ENCODE data around the gene PRG3. TPM values are rescaled to one million over a fixed set of nuclear protein-coding genes. Genes with fewer than 3 reads are reported as not detected.
A peak's percentile ranks its signal among the peaks of the same experiment; 100 is the strongest.

Gene PRG3
- total and polyA plus RNA-seq, 9 of the 15 experiments (the other 6 are each of a cell fraction or from before 2014, with no cell fraction given) = 0.18 to 0.55 (median 0.38) TPM; not detected in 6

DNA sequence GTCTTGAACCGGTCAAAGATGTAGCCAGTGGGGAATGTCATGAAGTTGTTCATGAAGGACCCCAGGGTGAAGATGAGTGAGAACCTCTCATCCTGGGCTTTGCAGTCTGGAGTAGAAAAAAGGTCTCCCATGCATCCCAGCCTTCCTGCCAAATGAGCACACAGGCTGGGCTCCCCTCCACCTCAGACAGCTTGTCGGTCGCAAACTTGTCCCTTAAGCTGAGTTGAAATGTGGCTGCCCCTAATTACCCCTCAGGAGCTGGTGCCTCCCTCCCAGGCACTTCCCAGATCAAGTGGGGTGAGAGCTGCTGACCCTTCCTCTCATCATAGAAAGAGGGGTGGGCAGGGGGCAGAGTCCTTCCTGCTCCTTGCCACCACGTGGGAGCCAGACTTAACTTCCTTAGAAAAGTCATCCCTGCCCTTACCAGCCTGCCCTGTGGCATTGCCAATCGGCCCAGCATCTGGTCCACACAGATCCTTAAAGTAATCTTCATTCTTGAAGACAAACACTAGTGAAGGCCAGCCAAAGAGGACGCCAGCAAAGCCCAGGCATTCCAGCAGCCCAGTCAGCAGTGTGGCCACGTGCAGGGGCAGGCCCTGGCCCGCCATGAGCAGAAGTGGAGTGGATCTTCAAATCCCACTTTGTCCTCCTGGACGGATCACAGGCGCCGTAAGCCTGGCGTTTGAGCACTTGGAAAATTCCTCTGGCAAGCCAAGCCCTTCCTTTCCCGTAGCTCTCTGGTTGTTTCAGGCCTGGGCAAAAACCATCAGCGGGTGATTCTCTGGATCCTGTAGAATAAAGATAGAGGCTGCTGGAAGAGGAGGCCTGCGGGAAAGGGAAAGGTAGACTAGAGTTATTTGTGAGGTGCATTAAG is 44.9 kb upstream of the PRG3 start (continued):
- TF ChIP-seq NUFIP1 (IDR thresholded peaks at IDR 0.05; ENCODE audit: partially characterized antibody) = no peak
- TF ChIP-seq BRF1 (IDR thresholded peaks at IDR 0.05; ENCODE audit: borderline replicate concordance, extremely low read depth, insufficient read length) = no peak
- no peak for TF ChIP-seq NFE2 (IDR thresholded peaks at IDR 0.05; ENCODE audit: low read depth)
- no peak for TF ChIP-seq MYNN (IDR thresholded peaks at IDR 0.05)
- no peak for TF ChIP-seq MYNN (CRISPR knock-in tag; IDR thresholded peaks at IDR 0.05)
- no peak for TF ChIP-seq ZZZ3 (IDR thresholded peaks at IDR 0.05)
- 0 out of 2 replicates have a peak, but pooled peaks have one; percentile 21 for TF ChIP-seq ZNF707 (CRISPR knock-in tag; conservative IDR thresholded peaks at IDR 0.05)
- no peak for TF ChIP-seq FOXJ2 (tag; IDR thresholded peaks at IDR 0.05)
- TF ChIP-seq, protein P1, sequence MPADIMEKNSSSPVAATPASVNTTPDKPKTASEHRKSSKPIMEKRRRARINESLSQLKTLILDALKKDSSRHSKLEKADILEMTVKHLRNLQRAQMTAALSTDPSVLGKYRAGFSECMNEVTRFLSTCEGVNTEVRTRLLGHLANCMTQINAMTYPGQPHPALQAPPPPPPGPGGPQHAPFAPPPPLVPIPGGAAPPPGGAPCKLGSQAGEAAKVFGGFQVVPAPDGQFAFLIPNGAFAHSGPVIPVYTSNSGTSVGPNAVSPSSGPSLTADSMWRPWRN (IDR thresholded peaks at IDR 0.05; ENCODE audit: low read depth) = no peak
- TF ChIP-seq, protein P2, sequence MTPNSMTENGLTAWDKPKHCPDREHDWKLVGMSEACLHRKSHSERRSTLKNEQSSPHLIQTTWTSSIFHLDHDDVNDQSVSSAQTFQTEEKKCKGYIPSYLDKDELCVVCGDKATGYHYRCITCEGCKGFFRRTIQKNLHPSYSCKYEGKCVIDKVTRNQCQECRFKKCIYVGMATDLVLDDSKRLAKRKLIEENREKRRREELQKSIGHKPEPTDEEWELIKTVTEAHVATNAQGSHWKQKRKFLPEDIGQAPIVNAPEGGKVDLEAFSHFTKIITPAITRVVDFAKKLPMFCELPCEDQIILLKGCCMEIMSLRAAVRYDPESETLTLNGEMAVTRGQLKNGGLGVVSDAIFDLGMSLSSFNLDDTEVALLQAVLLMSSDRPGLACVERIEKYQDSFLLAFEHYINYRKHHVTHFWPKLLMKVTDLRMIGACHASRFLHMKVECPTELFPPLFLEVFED (CRISPR knock-in tag; conservative IDR thresholded peaks at IDR 0.05) = no peak
- no peak for TF ChIP-seq NFE2L1 (tag; IDR thresholded peaks at IDR 0.05; ENCODE audit: borderline replicate concordance, low read depth)
- TF ChIP-seq KDM5B (IDR thresholded peaks at IDR 0.05; ENCODE audit: insufficient replicate concordance, low read depth, low read length) = no peak
- TF ChIP-seq, protein P3, sequence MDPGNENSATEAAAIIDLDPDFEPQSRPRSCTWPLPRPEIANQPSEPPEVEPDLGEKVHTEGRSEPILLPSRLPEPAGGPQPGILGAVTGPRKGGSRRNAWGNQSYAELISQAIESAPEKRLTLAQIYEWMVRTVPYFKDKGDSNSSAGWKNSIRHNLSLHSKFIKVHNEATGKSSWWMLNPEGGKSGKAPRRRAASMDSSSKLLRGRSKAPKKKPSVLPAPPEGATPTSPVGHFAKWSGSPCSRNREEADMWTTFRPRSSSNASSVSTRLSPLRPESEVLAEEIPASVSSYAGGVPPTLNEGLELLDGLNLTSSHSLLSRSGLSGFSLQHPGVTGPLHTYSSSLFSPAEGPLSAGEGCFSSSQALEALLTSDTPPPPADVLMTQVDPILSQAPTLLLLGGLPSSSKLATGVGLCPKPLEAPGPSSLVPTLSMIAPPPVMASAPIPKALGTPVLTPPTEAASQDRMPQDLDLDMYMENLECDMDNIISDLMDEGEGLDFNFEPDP (CRISPR knock-in tag; IDR thresholded peaks at IDR 0.05) = no peak
- TF ChIP-seq, protein P4, sequence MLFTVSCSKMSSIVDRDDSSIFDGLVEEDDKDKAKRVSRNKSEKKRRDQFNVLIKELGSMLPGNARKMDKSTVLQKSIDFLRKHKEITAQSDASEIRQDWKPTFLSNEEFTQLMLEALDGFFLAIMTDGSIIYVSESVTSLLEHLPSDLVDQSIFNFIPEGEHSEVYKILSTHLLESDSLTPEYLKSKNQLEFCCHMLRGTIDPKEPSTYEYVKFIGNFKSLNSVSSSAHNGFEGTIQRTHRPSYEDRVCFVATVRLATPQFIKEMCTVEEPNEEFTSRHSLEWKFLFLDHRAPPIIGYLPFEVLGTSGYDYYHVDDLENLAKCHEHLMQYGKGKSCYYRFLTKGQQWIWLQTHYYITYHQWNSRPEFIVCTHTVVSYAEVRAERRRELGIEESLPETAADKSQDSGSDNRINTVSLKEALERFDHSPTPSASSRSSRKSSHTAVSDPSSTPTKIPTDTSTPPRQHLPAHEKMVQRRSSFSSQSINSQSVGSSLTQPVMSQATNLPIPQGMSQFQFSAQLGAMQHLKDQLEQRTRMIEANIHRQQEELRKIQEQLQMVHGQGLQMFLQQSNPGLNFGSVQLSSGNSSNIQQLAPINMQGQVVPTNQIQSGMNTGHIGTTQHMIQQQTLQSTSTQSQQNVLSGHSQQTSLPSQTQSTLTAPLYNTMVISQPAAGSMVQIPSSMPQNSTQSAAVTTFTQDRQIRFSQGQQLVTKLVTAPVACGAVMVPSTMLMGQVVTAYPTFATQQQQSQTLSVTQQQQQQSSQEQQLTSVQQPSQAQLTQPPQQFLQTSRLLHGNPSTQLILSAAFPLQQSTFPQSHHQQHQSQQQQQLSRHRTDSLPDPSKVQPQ (CRISPR knock-in tag; IDR thresholded peaks at IDR 0.05; ENCODE audit: borderline replicate concordance) = no peak
- no peak for TF ChIP-seq PML (IDR thresholded peaks at IDR 0.05; ENCODE audit: low read length)
- TF ChIP-seq CBX2 (IDR thresholded peaks at IDR 0.05; ENCODE audit: insufficient read depth, low read length, poor library complexity, severe bottlenecking) = no peak
- TF ChIP-seq ZNF830 (CRISPR knock-in tag; IDR thresholded peaks at IDR 0.05) = no peak
- no peak for TF ChIP-seq RBM17 (IDR thresholded peaks at IDR 0.05; ENCODE audit: borderline replicate concordance, low read depth, low read length)
- TF ChIP-seq FOXP1 (CRISPR knock-in tag; IDR thresholded peaks at IDR 0.05) = 0 out of 2 replicates have a peak, but pooled peaks have one; percentile 15
- no peak for TF ChIP-seq POLR3G (IDR thresholded peaks at IDR 0.05; ENCODE audit: extremely low read depth, insufficient read length, insufficient replicate concordance)
- TF ChIP-seq PURB (CRISPR knock-in tag; IDR thresholded peaks at IDR 0.05; ENCODE audit: low read depth) = no peak
- TF ChIP-seq ZNF766 (CRISPR knock-in tag; conservative IDR thresholded peaks at IDR 0.05) = no peak
- TF ChIP-seq L3MBTL2 (IDR thresholded peaks at IDR 0.05) = peak; percentile 58

Data from K562 (cell line).